Mesenchymal stem cell (in vitro differentiated cells and primary cell): ENCODE measurements around the gene GSTO1.

Experiments
- DNase-seq: peaks from one replicate; pipeline ENCODE4 v3.0.0-alpha.2; 2013
- H2AFZ ChIP-seq: one replicate; pipeline ENCODE4 v1.6.1; 2013; ENCODE audit warnings: low read depth, mild to moderate bottlenecking, control low read depth, inconsistent platforms, low read length, moderate library complexity
- H2AK5ac ChIP-seq: 2 replicates; pipeline ENCODE4 v1.6.1; 2013; ENCODE audit warnings: low read length, moderate library complexity, mild to moderate bottlenecking, inconsistent platforms; ENCODE audit not compliant: severe bottlenecking
- H2BK120ac ChIP-seq: one replicate; pipeline ENCODE4 v1.6.1; 2013; ENCODE audit warnings: low read depth, mild to moderate bottlenecking, inconsistent platforms, low read length, moderate library complexity
- H2BK12ac ChIP-seq, 2 experiments: one replicate each; pipeline ENCODE4 v1.6.1; 2013; ENCODE audit warnings: inconsistent platforms in 2 of 2, low read length in 2 of 2, mild to moderate bottlenecking in 2 of 2, moderate library complexity in 2 of 2, control low read depth in 1 of 2
- H2BK15ac ChIP-seq: one replicate; pipeline ENCODE4 v1.6.1; 2013; ENCODE audit warnings: mild to moderate bottlenecking, low read depth, inconsistent platforms; ENCODE audit not compliant: poor library complexity, severe bottlenecking
- H2BK5ac ChIP-seq: 2 replicates; pipeline ENCODE4 v1.6.1; 2013; ENCODE audit warnings: low read depth, mild to moderate bottlenecking, low read length, control low read depth, inconsistent platforms; ENCODE audit not compliant: poor library complexity, severe bottlenecking
- H3K14ac ChIP-seq, 2 experiments: one replicate each; pipeline ENCODE4 v1.6.1; 2013; ENCODE audit warnings: inconsistent platforms in 2 of 2, low read length in 2 of 2, control low read depth in 1 of 2, mild to moderate bottlenecking in 1 of 2, moderate library complexity in 1 of 2
- H3K18ac ChIP-seq, 2 experiments: one replicate each; pipeline ENCODE4 v1.6.1; 2013; ENCODE audit warnings: inconsistent platforms in 2 of 2, low read length in 2 of 2, control low read depth in 1 of 2, low read depth in 1 of 2, mild to moderate bottlenecking in 1 of 2
- H3K23ac ChIP-seq, 2 experiments: one replicate each; pipeline ENCODE4 v1.6.1; 2013; ENCODE audit warnings: inconsistent platforms in 2 of 2, low read length in 2 of 2, mild to moderate bottlenecking in 2 of 2, moderate library complexity in 2 of 2, control low read depth in 1 of 2
- H3K27ac ChIP-seq: 2 replicates; pipeline ENCODE4 v1.5.1; 2013; ENCODE audit warnings: mild to moderate bottlenecking, moderate library complexity, low read length, control low read depth, inconsistent platforms; ENCODE audit not compliant: poor library complexity, severe bottlenecking
- H3K27me3 ChIP-seq, 2 experiments: 2 replicates each; pipeline versions ENCODE4 v1.6.1 to v1.7.0; 2013; ENCODE audit warnings: low read length in 2 of 2, mild to moderate bottlenecking in 2 of 2, moderate library complexity in 2 of 2, control low read depth in 1 of 2, inconsistent platforms in 1 of 2; ENCODE audit not compliant: control insufficient read depth in 1 of 2, insufficient read depth in 1 of 2
- H3K36me3 ChIP-seq, 2 experiments: 2 replicates each; pipeline versions ENCODE4 v1.6.1 to v1.7.0; 2013; ENCODE audit warnings: low read length in 2 of 2, control low read depth in 1 of 2, inconsistent platforms in 1 of 2, low read depth in 1 of 2, mild to moderate bottlenecking in 1 of 2; ENCODE audit not compliant: insufficient read depth in 2 of 2, control insufficient read depth in 1 of 2
- H3K4ac ChIP-seq, 2 experiments: one replicate each; pipeline ENCODE4 v1.6.1; 2013; ENCODE audit warnings: inconsistent platforms in 2 of 2, low read length in 2 of 2, mild to moderate bottlenecking in 2 of 2, moderate library complexity in 2 of 2, control low read depth in 1 of 2, low read depth in 1 of 2
- H3K4me1 ChIP-seq: 2 replicates; pipeline ENCODE4 v1.6.1; 2013; ENCODE audit warnings: low read depth, low read length, control low read depth; ENCODE audit not compliant: control insufficient read depth, insufficient read depth
- H3K4me2 ChIP-seq: 2 replicates; pipeline ENCODE4 v1.6.1; 2013; ENCODE audit warnings: low read length, mild to moderate bottlenecking, inconsistent platforms; ENCODE audit not compliant: poor library complexity, severe bottlenecking
- H3K4me3 ChIP-seq, 2 experiments: 2 replicates each; pipeline versions ENCODE4 v1.5.1 to v1.7.0; 2013; ENCODE audit warnings: low read length in 2 of 2, mild to moderate bottlenecking in 2 of 2, control low read depth in 1 of 2, low read depth in 1 of 2; ENCODE audit not compliant: insufficient read depth in 1 of 2
- H3K79me1 ChIP-seq: replicated peaks from 2 replicates; pipeline ENCODE4 v1.6.1; 2013; ENCODE audit warnings: mild to moderate bottlenecking, control low read depth, low read length, inconsistent platforms; ENCODE audit not compliant: poor library complexity, severe bottlenecking
- H3K9ac ChIP-seq: 2 replicates; pipeline ENCODE4 v1.7.0; 2013; ENCODE audit warnings: mild to moderate bottlenecking, low read length, moderate library complexity
- H3K9me3 ChIP-seq: 2 replicates; pipeline ENCODE4 v1.7.0; 2013; ENCODE audit warnings: mild to moderate bottlenecking, low read length; ENCODE audit not compliant: control insufficient read depth
- H4K8ac ChIP-seq: one replicate; pipeline ENCODE4 v1.6.1; 2013; ENCODE audit warnings: inconsistent platforms, mild to moderate bottlenecking, low read length, moderate library complexity
- H4K91ac ChIP-seq: one replicate; pipeline ENCODE4 v1.6.1; 2013; ENCODE audit warnings: mild to moderate bottlenecking, low read length, inconsistent platforms
- WGBS: methylation state at CpG from one replicate; pipeline ENCODE4 v1.1.7; 2013; ENCODE audit warnings: mixed read lengths; 5-methylcytosine and 5-hydroxymethylcytosine counted together

The GSTO1 gene

GRCh38 chr10:104288355-104288754 lies 33.7 kb downstream of the GSTO1 start:
- no peak overlapping the region for H4K8ac ChIP-seq
- no peak overlapping the region for H3K4ac ChIP-seq
- H3K4me1 ChIP-seq, result peaks cover 2% of the 10 kb centered on the region
- H2BK5ac ChIP-seq, result no peak overlapping the region
- no peak overlapping the region for H3K9ac ChIP-seq
- H3K18ac ChIP-seq, result no peak overlapping the region
- no peak overlapping the region for H3K14ac ChIP-seq
- H2BK120ac ChIP-seq, result no peak overlapping the region
- no peak overlapping the region for H3K23ac ChIP-seq
- no peak overlapping the region for H2AFZ ChIP-seq
- no peak overlapping the region for H2BK15ac ChIP-seq
- H2AK5ac ChIP-seq, result no peak overlapping the region
- no peak for DNase-seq
- no peak overlapping the region for H3K27ac ChIP-seq
- no peaks in the 10 kb centered on the region for H3K36me3 ChIP-seq
- WGBS, result 63% methylated on average over 1 of the region's 1 CpG
- no peaks in the 10 kb centered on the region for H3K9me3 ChIP-seq
- H3K27me3 ChIP-seq, result peaks cover 0 to 9% of the 10 kb centered on the region in 2 experiments
- no peak overlapping the region for H4K91ac ChIP-seq
- no peak overlapping the region for H2BK12ac ChIP-seq
- no peak overlapping the region for H3K4me2 ChIP-seq
- H3K79me1 ChIP-seq, result no peaks in the 10 kb centered on the region
- H3K4me3 ChIP-seq, result no peak overlapping the region

GRCh38 chr10:104291439-104291951 lies 36.8 kb downstream of the GSTO1 start:
- H3K9ac ChIP-seq, result peak overlapping the region; percentile 78
- WGBS, result 0% methylated on average over 20 of the region's 26 CpGs
- no peak overlapping the region for H4K91ac ChIP-seq
- H3K9me3 ChIP-seq, result no peaks in the 10 kb centered on the region
- no peak overlapping the region for H3K23ac ChIP-seq
- H3K36me3 ChIP-seq, result no peaks in the 10 kb centered on the region
- peak overlapping the region in 1 of 2 experiments; percentile 63 for H3K4me3 ChIP-seq
- H3K4me2 ChIP-seq, result peak overlapping the region; percentile 35
- no peak overlapping the region for H2BK120ac ChIP-seq
- no peak overlapping the region for H3K27ac ChIP-seq
- peaks cover 2% of the 10 kb centered on the region for H3K4me1 ChIP-seq
- H3K14ac ChIP-seq, result no peak overlapping the region
- H2BK5ac ChIP-seq, result no peak overlapping the region
- peaks cover 0 to 5% of the 10 kb centered on the region in 2 experiments for H3K27me3 ChIP-seq
- no peaks in the 10 kb centered on the region for H3K79me1 ChIP-seq
- H2AFZ ChIP-seq, result peak overlapping the region; percentile 24
- H4K8ac ChIP-seq, result no peak overlapping the region
- peak; percentile 85 for DNase-seq
- no peak overlapping the region for H2BK15ac ChIP-seq
- H2BK12ac ChIP-seq, result no peak overlapping the region
- H3K4ac ChIP-seq, result no peak overlapping the region
- no peak overlapping the region for H3K18ac ChIP-seq
- H2AK5ac ChIP-seq, result no peak overlapping the region

- Histone ChIP-seq H3K4me1 (peaks cover 6% of the 10 kb centered on the region), H2BK15ac (no peak overlapping the region), H2AK5ac (no peak overlapping the region), H3K23ac (no peak overlapping the region), H3K18ac (no peak overlapping the region), H2BK12ac (no peak overlapping the region), H4K8ac (no peak overlapping the region), H2AFZ (no peak overlapping the region), H3K27me3 (peaks cover 0 to 5% of the 10 kb centered on the region in 2 experiments), H3K79me1 (no peaks in the 10 kb centered on the region), H3K9ac (peak overlapping the region; percentile 56), H3K14ac (no peak overlapping the region), H2BK5ac (no peak overlapping the region), H3K4me2 (no peak overlapping the region), H3K27ac (no peak overlapping the region), H3K4ac (no peak overlapping the region), H2BK120ac (no peak overlapping the region), H3K9me3 (no peaks in the 10 kb centered on the region), H4K91ac (no peak overlapping the region), H3K36me3 (no peaks in the 10 kb centered on the region), H3K4me3 (no peak overlapping the region)
- DNase-seq, result no peak
- 43% methylated on average over 1 of the region's 2 CpGs for WGBS
These were observed 38.3 kb downstream of the GSTO1 start for GRCh38 chr10:104293011-104293410.

- H3K18ac ChIP-seq, result no peak overlapping the region
- H2BK12ac ChIP-seq, result no peak overlapping the region
- H2AFZ ChIP-seq, result no peak overlapping the region
- no peak overlapping the region for H2BK5ac ChIP-seq
- H3K36me3 ChIP-seq, result no peaks in the 10 kb centered on the region
- WGBS, result 96% methylated on average over 4 of the region's 5 CpGs
- H2BK15ac ChIP-seq, result no peak overlapping the region
- H3K4me3 ChIP-seq, result no peak overlapping the region
- no peak overlapping the region for H3K9ac ChIP-seq
- no peak overlapping the region for H4K8ac ChIP-seq
- H3K4me2 ChIP-seq, result no peak overlapping the region
- no peaks in the 10 kb centered on the region for H3K79me1 ChIP-seq
- H3K4me1 ChIP-seq, result peaks cover 8% of the 10 kb centered on the region
- no peak overlapping the region for H3K14ac ChIP-seq
- H3K4ac ChIP-seq, result no peak overlapping the region
- H3K23ac ChIP-seq, result no peak overlapping the region
- H3K27me3 ChIP-seq, result peaks cover 0 to 5% of the 10 kb centered on the region in 2 experiments
- no peak for DNase-seq
- no peak overlapping the region for H2AK5ac ChIP-seq
- H2BK120ac ChIP-seq, result no peak overlapping the region
- H3K9me3 ChIP-seq, result no peaks in the 10 kb centered on the region
- H3K27ac ChIP-seq, result no peak overlapping the region
- H4K91ac ChIP-seq, result no peak overlapping the region
These were observed 39.2 kb downstream of the GSTO1 start for GRCh38 chr10:104293781-104294321.
